GM12865 (cell line): ENCODE data around the gene EARS2.

Experiments
- DNase-seq: peaks from one replicate; pipeline ENCODE4 v3.0.0; 2010; ENCODE audit warnings: low read depth
- H3K4me3 ChIP-seq: 2 replicates; pipeline ENCODE4 v1.5.1; 2011; ENCODE audit warnings: mild to moderate bottlenecking, low read depth, low read length, control low read depth
- TF ChIP-seq, protein P1 (sequence below): IDR thresholded peaks from 2 replicates; pipeline ENCODE4 v1.5.1; 2011; ENCODE audit warnings: low read length, control low read depth, low read depth, inconsistent platforms; ENCODE audit not compliant: insufficient read depth; ENCODE audit errors: missing control alignments

The EARS2 gene

DNA sequence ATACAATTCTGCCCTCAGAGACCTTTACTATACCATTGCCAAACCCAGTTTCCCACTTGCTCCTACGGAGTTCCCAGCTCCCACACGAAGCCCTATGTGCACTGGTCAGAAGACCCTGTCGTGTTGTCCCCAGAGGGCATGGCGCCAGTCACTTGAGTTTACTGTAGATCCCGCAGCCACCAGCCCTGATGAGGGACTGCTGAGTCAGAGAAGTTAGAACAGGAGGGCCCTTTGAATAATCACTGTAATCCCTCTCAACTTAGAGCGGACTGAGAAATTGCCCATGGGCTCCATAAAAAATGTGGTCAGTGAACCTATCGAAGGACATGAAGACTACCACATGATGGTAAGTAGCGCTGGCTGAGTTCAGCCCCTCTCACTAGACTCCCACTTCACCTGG, 9.6 kb upstream of the EARS2 start:
- H3K4me3 ChIP-seq = no peak overlapping the region
- TF ChIP-seq, protein P1, sequence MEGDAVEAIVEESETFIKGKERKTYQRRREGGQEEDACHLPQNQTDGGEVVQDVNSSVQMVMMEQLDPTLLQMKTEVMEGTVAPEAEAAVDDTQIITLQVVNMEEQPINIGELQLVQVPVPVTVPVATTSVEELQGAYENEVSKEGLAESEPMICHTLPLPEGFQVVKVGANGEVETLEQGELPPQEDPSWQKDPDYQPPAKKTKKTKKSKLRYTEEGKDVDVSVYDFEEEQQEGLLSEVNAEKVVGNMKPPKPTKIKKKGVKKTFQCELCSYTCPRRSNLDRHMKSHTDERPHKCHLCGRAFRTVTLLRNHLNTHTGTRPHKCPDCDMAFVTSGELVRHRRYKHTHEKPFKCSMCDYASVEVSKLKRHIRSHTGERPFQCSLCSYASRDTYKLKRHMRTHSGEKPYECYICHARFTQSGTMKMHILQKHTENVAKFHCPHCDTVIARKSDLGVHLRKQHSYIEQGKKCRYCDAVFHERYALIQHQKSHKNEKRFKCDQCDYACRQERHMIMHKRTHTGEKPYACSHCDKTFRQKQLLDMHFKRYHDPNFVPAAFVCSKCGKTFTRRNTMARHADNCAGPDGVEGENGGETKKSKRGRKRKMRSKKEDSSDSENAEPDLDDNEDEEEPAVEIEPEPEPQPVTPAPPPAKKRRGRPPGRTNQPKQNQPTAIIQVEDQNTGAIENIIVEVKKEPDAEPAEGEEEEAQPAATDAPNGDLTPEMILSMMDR = no peak
- DNase-seq = no peak

GRCh38 chr16:23564575-23565363, 7.6 kb upstream of the EARS2 start:
- DNase-seq = no peak
- H3K4me3 ChIP-seq = no peak overlapping the region
- TF ChIP-seq, protein P1 = no peak

- TF ChIP-seq, protein P1 = no peak
- no peak for DNase-seq
- no peak overlapping the region for H3K4me3 ChIP-seq
Observed at GRCh38 chr16:23563186-23563585, 6.0 kb upstream of the EARS2 start.

DNA sequence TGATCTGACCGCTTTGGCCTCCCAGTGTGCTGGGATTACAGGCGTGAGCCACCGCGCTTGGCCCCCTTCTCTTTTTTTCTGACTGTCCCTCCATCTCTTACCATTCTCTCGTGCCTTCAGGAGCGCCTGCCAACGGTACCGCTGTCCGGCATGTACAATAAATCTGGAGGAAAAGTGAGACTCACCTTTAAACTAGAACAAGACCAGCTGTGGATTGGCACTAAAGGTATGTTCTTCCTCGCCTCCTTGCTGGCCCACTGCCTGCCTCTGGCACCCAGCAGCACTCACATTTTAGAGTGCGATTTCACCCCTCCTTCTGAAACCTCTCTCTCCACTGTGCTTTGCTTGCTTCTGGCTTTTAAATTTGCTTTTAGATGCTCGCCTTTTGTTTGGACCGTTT, 5.4 kb upstream of the EARS2 start:
- TF ChIP-seq, protein P1 = no peak
- no peak overlapping the region for H3K4me3 ChIP-seq
- DNase-seq = no peak

DNA sequence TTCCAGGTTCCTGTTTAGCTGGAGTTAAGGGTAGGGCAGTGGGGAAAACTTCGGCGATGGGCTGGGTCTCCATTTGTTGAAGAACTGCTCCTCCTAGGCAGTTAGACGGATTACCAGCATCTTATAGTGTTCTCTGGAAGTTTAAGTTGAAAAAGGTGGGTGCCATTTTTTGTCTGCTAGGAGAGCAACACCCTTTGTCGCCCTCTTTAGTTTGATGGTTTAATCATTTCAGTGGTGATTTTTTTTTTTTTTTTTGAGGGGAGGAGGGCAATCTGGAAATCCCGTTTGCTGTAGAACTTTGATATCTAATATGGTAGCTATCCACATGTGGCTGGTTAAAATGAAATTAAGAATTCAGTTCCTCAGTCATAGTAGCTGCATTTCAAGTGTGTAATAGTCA, 4.4 kb upstream of the EARS2 start:
- DNase-seq = no peak
- no peak overlapping the region for H3K4me3 ChIP-seq
- TF ChIP-seq, protein P1 = no peak

DNA sequence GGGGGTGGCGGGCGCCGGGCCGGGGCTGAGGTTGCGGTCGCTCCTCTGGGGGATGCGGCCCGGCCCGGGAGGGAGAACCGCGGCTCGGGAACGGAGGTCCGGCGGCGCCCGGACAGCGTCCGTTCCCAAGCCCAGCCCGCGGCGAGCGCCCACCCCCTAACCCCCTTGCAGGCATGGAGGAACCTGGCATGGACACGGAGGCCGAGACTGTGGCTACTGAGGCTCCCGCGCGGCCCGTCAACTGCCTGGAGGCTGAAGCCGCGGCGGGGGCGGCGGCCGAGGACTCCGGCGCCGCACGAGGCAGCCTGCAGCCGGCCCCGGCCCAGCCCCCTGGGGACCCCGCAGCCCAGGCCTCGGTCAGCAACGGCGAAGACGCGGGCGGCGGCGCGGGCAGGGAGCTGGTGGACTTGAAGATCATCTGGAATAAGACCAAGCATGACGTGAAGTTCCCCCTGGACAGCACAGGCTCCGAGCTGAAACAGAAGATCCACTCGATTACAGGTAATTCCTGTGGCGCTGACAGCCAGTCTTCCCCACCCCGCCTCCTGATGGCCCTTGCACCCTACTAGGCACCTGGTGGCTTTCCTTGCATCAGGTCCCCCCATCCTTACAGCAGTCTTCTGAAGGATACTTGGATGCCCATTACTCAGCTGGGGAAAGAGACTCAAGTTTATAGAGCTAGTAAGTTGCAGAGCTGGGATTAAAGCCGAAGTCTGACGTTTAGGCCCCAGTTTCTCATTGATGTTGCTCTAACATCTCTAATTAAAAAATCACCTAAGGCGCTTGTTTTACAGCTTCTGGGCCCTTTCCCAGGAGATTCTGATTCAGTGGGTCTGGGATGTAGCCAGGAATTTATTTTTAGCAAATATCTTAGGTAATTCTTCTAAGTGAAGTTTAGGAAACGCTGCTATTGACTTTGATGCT, 891 bp upstream of the EARS2 start:
- TF ChIP-seq, protein P1 = no peak
- peak overlapping the region; percentile 97 for H3K4me3 ChIP-seq
- peak; percentile 23 for DNase-seq
